Common myeloid progenitor, CD34-positive (primary cell): ENCODE results near the gene TPBG.
A peak's percentile ranks its signal among the peaks of the same experiment; 100 is the strongest.
"Not testable (repeated sequence)": the region's sequence is repeated elsewhere in the genome, so short reads cannot be mapped to it uniquely, and the experiment has no call there.

Experiments
- CTCF ChIA-PET: fragments of 350-600 bp; sonication (Branson Sonifier 250); formaldehyde crosslinking; loops from one replicate; lab custom pipeline; 2021; ENCODE audit warnings: antibody characterized with exemption; lab: Charles Lee
- POLR2A ChIA-PET: fragments of 350-600 bp; sonication (Branson Sonifier 250); formaldehyde crosslinking; loops from one replicate; lab custom pipeline; 2021; ENCODE audit warnings: antibody characterized with exemption; lab: Charles Lee
- DNase-seq, 3 donors: peaks; one replicate each; pipeline versions ENCODE4 v3.0.0 to v3.0.0-alpha.2; 2013
- H3K27ac ChIP-seq, 2 experiments: 1 replicate in 1 of 2; 2 replicates in 1 of 2; pipeline ENCODE4 v1.7.0; 2013; ENCODE audit warnings: inconsistent platforms in 2 of 2, low read length in 2 of 2, mild to moderate bottlenecking in 2 of 2, low read depth in 1 of 2, moderate library complexity in 1 of 2; ENCODE audit not compliant: severe bottlenecking in 2 of 2, insufficient read depth in 1 of 2, poor library complexity in 1 of 2
- H3K27me3 ChIP-seq, 5 experiments: replicated peaks in 2 of 5; 1 replicate in 3 of 5; 2 replicates in 2 of 5; pipeline versions ENCODE4 v1.6.1 to v1.7.0; 2013; ENCODE audit warnings: low read length in 4 of 5, mild to moderate bottlenecking in 2 of 5, moderate library complexity in 2 of 5, inconsistent platforms in 1 of 5; ENCODE audit not compliant: insufficient read depth in 5 of 5, control insufficient read depth in 4 of 5
- H3K36me3 ChIP-seq, 4 experiments: 1 replicate in 2 of 4; 2 replicates in 2 of 4; pipeline versions ENCODE4 v1.6.1 to v1.7.0; 2013; ENCODE audit warnings: low read length in 3 of 4, control low read depth in 1 of 4, mild to moderate bottlenecking in 1 of 4; ENCODE audit not compliant: control insufficient read depth in 4 of 4, insufficient read depth in 4 of 4
- H3K4me1 ChIP-seq, 4 experiments: 1 replicate in 3 of 4; 2 replicates in 1 of 4; pipeline versions ENCODE4 v1.6.1 to v1.7.1; 2013; ENCODE audit warnings: low read length in 3 of 4, mild to moderate bottlenecking in 3 of 4, control low read depth in 1 of 4, inconsistent platforms in 1 of 4, moderate library complexity in 1 of 4; ENCODE audit not compliant: control insufficient read depth in 4 of 4, insufficient read depth in 4 of 4; ENCODE audit errors: control extremely low read depth in 1 of 4
- H3K4me3 ChIP-seq, 7 experiments: 1 replicate in 4 of 7; 2 replicates in 3 of 7; pipeline versions ENCODE4 v1.5.1 to v1.7.0; 2013; ENCODE audit warnings: mild to moderate bottlenecking in 7 of 7, low read length in 6 of 7, moderate library complexity in 6 of 7, inconsistent platforms in 2 of 7, low read depth in 2 of 7, control low read depth in 1 of 7; ENCODE audit not compliant: insufficient read depth in 4 of 7, control insufficient read depth in 1 of 7; ENCODE audit errors: extremely low read depth in 1 of 7
- H3K9me3 ChIP-seq, 5 experiments: 1 replicate in 4 of 5; 2 replicates in 1 of 5; pipeline versions ENCODE4 v1.6.1 to v1.7.1; 2013; ENCODE audit warnings: low read length in 4 of 5, mild to moderate bottlenecking in 2 of 5, inconsistent platforms in 1 of 5, low read depth in 1 of 5, moderate library complexity in 1 of 5; ENCODE audit not compliant: control insufficient read depth in 4 of 5, insufficient read depth in 2 of 5; ENCODE audit errors: control extremely low read depth in 1 of 5
- WGBS: methylation state at CpG from one replicate; pipeline ENCODE4 v1.1.5; 2013; ENCODE audit not compliant: insufficient coverage; 5-methylcytosine and 5-hydroxymethylcytosine counted together

The TPBG gene

DNA sequence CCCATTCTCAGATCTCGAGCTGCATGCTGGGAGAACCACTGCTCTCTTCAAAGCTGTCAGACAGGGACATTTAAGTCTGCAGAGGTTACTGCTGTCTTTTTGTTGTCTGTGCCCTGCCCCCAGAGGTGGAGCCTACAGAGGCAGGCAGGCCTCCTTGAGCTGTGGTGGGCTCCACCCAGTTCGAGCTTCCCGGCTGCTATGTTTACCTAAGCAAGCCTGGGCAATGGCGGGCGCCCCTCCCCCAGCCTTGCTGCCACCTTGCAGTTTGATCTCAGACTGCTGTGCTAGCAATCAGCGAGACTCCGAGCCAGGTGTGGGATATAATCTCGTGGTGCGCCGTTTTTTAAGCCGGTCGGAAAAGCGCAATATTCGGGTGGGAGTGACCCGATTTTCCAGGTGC, 31.2 kb downstream of the TPBG start:
- POLR2A ChIA-PET, H3K27me3 ChIP-seq, DNase-seq, H3K4me1 ChIP-seq, H3K9me3 ChIP-seq, H3K4me3 ChIP-seq, H3K27ac ChIP-seq, H3K36me3 ChIP-seq, CTCF ChIA-PET: not testable (repeated sequence)
- 94% methylated on average over 12 of the region's 15 CpGs for WGBS

DNA sequence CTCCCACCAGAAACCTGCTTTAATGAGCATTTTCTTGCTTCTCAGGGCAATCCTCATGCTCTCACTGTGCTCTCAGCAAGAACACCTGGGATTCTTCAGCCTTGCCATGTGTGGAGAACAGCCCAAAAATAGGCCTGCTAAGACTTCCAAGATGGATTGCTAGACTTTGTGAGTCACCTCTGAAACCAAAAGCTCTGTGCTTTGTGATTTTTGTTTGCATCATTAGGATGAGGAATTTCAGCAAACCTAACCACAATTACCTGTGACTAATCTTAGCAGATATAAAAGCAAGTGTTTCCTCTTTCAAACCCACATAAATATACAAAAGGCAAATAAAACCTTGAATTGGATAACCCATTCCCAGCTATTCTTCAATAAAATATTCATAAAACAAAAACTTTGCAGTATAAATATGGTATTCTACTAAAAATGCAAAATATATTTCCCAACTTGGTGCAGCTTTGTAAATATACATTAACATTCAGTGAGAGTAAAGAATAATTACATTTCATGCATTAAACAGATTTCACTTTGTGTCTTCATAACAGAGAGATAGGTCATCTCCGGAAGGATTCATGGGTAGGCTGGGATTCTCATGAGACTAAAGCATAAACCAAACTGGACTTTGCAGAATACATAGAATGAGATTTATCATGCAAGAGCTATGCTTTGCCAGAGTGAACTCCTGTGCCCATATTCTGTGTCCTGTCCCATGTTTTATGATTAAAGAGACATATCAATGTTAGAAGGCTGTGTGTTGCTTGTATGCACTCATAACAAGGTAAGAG, 33.5 kb downstream of the TPBG start:
- Histone ChIP-seq H3K4me3 (no peak overlapping the region), H3K27ac (no peak overlapping the region), H3K9me3 (peaks cover 0 to 2% (median 0%) of the 10 kb centered on the region in 5 experiments), H3K27me3 (no peaks in the 10 kb centered on the region), H3K4me1 (no peaks in the 10 kb centered on the region), H3K36me3 (no peaks in the 10 kb centered on the region)
- no CpG with 5 or more reads among the region's 1 CpG for WGBS
- CTCF ChIA-PET, result interaction anchor here (1.5 kb wide), 1 partner anchor 123 kb away, joined by 3 read pairs; no protein-coding TSS in a partner anchor
- POLR2A ChIA-PET, result no interaction called here
- DNase-seq, result peak in 1 of 3 donors; percentile 18

DNA sequence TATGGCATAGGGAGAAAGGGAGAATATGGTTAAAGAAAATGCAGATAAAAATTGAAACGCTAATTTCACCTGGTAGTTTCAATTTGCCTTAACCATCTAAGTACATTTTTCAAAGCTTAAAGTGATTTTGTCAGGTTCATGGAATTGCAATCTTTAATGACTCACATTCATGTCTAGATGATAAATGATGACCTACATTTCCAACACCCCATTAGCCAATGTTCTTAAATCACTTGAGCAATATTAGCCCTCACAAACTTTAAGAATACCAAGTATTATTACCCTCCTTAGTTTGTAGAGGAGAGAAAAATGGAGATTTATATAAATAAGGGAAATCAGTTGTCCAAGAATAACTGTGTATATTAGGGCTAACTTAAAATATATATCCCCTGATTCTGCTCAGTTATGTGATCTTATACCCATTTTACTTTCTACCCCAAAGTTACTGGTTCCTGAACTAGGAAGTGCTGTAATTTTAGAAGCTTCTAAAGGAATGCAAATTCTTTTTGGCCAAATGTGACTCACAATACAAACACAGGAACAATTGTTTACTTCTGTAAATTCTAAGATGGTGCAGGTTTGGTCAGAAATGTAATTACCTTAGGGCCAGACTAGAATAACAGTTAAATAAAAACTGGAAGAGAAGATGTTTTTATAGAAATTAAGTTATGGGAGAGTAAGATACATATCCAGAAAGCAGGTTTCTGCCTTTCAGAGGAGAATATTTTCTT, 34.5 kb downstream of the TPBG start:
- Histone ChIP-seq H3K4me1 (no peaks in the 10 kb centered on the region), H3K4me3 (no peak overlapping the region), H3K9me3 (peaks cover 0 to 2% (median 0%) of the 10 kb centered on the region in 5 experiments), H3K36me3 (no peaks in the 10 kb centered on the region), H3K27ac (no peak overlapping the region), H3K27me3 (no peaks in the 10 kb centered on the region)
- ChIA-PET CTCF (interaction anchor here (1.5 kb wide), 1 partner anchor 124 kb away, joined by 3 read pairs; no protein-coding TSS in a partner anchor), POLR2A (no interaction called here)
- WGBS, result no CpG with 5 or more reads among the region's 1 CpG
- no peak for DNase-seq

DNA sequence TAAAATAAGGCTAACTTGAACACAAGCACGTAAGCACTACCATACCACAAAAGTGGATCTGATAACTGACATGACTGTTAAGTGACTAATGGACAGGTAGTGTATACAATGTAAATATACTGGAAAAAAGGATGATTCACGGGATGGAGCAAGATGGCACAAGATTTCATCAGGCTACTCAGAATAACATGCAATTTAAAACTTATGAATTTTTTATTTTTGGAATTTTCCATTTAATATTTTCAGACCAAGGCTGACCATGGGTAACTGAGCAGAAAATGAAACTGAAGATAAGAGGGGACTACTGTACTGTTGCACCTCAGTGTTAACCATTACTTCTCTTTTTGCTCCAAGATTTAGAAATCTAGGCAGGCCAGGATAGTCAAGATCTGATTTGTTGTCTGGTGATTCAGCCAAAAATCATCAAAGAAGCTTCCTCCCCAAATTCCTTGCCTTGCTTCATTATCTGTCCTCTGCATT, 45.4 kb downstream of the TPBG start:
- no CpG with 5 or more reads among the region's 2 CpGs for WGBS
- POLR2A ChIA-PET, result no interaction called here
- CTCF ChIA-PET, result no interaction called here
- Histone ChIP-seq H3K27me3 (no peaks in the 10 kb centered on the region), H3K36me3 (no peaks in the 10 kb centered on the region), H3K4me3 (no peak overlapping the region), H3K4me1 (no peaks in the 10 kb centered on the region), H3K27ac (no peak overlapping the region), H3K9me3 (no peaks in the 10 kb centered on the region)
- DNase-seq, result no peak

DNA sequence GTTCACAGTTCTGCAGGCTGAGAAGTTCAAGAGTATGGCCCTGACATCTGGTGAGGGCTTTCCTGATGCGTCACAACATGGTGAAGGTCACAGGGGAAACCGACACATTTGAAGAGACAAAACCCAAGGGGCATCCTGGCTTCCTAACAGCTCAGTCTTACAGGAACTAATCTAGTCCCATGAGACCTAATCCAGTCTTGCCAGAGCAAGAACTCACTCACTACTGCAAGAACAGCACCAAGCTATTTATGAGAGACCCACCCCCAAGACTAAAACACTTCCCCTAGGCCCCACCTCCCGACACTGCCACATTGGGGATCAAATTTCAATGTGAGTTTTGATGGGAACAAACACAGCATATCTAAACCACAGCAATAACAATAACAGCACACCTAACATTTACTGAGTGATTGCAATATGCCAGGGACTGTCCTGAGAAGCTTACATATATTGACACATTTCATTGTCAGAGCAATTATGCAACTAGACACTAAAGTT, 46.6 kb downstream of the TPBG start:
- H3K27me3 ChIP-seq, result no peaks in the 10 kb centered on the region
- no peak overlapping the region for H3K27ac ChIP-seq
- 84% methylated on average over 3 of the region's 3 CpGs for WGBS
- H3K4me3 ChIP-seq, result no peak overlapping the region
- H3K36me3 ChIP-seq, result no peaks in the 10 kb centered on the region
- no peaks in the 10 kb centered on the region for H3K9me3 ChIP-seq
- CTCF ChIA-PET, result no interaction called here
- H3K4me1 ChIP-seq, result no peaks in the 10 kb centered on the region
- POLR2A ChIA-PET, result no interaction called here
- peak in 2 of 3 donors; percentile 6 to 8 for DNase-seq

DNA sequence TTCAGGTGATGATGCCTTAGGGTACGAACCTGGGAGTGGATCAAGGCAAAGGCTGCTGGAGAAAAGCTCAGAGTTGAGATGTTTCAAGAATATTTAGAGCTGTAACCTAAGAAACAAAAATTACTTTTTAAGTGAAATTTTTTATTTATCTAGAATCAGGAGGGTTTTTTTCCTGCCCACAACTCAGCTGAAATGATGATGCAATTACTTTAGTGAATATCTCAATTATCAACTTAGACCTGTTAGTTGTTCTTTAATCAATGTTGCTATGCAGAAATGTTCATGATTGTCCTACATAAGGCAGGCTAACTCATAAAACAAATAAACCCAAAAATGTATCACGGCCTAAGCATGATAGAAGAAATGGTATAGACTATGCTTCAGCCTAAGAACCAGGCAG, 50.3 kb downstream of the TPBG start:
- ChIA-PET CTCF (no interaction called here), POLR2A (no interaction called here)
- Histone ChIP-seq H3K4me1 (no peaks in the 10 kb centered on the region), H3K4me3 (no peak overlapping the region), H3K27ac (no peak overlapping the region), H3K9me3 (no peaks in the 10 kb centered on the region), H3K27me3 (no peaks in the 10 kb centered on the region), H3K36me3 (no peaks in the 10 kb centered on the region)
- no peak for DNase-seq
- no CpG with 5 or more reads among the region's 2 CpGs for WGBS

DNA sequence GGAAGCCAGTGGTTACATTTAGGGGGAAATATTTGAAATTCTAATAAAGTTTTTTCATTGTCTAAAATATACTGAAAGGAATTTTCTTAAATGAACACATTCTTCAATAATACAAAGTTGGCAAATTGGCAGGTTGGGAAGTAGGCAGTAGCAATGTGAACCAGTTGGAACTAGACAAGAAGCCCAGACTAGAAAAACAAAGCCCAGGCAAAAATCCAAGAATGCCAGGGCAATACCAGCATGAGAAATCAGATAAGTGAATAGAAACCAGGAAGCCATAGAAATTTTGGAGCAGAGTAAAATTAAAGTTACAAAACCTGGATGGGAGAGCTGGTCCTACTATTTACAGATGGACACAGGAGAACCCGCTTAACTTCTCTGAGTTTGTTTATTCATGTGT, 52.2 kb downstream of the TPBG start:
- Histone ChIP-seq H3K9me3 (no peaks in the 10 kb centered on the region), H3K4me1 (no peaks in the 10 kb centered on the region), H3K36me3 (no peaks in the 10 kb centered on the region), H3K27me3 (no peaks in the 10 kb centered on the region), H3K4me3 (no peak overlapping the region), H3K27ac (no peak overlapping the region)
- POLR2A ChIA-PET, result no interaction called here
- CTCF ChIA-PET, result no interaction called here
- WGBS, result no CpG with 5 or more reads among the region's 1 CpG
- DNase-seq, result no peak
